ENCODE measurements around the gene S100A7.
"Not testable (repeated sequence)": the region's sequence is repeated elsewhere in the genome, so short reads cannot be mapped to it uniquely, and the experiment has no call there.

Gene S100A7

DNA sequence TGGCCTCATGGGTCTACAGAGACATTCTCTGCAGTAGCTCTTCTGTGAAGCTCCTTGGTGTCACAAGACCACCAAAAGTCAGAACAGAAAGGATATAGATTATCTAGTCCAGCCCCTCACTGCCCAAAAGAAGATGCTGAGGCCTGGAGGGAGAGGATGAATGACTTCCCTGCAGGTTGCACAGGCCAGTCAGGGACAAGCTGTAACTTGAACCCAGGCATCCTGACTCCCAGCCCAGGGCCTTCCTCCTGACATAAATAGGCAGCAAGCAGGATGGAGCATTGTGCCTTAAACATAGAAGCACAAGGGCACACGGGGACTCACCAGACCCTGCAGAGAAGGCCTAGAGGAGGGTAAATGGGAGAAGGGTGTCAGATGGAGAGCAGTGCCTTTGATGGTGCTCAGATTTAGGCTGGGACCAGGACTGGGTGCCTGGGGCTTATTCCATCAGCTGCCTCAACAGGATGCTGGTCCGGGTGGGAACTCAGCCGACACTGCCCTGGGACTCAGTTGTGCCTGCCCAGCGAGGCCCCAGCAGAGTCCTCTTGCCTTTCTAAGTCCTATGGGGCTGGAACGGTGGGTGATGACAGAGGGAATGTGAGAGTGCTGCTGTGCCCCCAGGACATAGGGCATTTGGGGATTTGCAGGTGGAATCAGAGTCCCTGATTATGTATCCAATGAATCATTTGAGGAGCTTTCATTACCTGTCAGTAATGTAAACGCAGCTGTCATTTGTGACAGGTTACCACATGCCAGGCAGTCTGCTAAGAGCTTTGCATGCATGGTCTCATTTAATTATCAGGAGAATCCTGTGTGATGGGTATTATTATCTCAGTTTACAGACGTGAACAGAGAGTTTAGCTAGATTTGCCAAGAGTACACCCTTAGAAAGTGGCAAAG, 30.9 kb downstream of the S100A7 start:
- peak; percentile 80 for DNase-seq

DNA sequence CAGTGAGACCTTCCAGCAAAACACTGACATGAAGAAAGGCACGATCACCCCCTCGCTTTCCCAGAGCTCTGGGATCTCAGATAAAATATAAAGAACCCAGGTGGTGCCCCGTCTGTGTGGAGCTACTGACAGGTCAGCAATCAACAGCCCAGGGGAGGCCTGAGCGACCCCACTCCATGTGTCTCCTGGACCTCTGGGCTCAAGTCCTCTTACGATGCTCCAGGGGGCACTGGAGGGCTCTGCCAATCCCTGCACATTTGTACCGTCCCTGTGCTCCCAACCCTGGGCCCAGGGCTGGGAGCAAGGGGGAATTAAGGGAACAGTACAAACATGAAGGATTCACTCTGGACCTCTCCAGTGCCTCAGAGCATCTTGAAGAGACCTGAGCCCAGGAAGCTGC, 31.7 kb downstream of the S100A7 start:
- DNase-seq = no peak

DNA sequence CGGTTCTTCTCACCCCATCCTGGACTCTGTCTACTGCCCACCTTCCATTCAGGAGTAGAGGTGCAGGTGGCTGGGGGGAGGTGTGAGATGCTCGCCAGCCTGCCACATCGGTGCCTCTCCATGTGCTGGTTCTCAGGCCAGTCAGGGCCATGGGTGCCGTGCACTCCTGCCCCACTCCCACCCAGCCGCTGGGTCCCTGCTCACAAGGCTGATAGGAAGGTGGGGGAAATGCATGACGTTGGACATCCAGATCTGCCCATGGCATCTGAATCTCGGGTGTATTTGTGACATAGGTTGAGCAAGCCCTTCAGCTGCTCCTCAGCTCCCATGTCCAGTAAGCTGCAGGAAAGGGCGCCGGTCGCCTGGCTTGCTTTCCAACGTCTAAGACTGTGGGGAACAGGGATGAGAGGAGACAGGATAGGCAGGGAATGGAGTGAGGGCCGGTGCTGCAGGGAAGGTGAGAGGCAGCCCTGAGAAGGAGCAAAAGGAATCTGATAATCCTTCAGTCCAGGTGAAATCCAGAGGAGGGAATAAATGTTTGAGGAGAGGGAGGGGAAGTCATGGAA, 32.3 kb downstream of the S100A7 start:
- no peak for DNase-seq

DNA sequence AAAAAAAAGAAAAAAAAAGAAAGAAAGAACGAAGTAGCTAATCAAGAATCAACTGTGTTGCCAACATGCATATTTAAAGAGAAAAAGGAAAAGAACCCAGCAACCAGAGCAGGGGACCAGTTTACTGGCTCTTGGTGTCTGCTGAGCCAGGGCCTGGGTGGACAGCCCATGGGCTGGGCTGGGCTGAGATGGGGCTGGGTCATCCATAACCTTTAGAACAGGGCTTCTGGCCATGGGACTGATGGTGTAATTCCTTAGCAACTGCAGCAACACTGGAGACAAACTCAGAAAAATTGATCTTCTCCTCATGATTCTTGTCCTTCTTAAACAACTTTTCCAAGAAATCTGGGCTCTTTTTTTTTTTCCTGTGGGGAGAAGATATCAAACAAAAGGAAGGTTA, 33.6 kb downstream of the S100A7 start:
- no peak for DNase-seq

DNA sequence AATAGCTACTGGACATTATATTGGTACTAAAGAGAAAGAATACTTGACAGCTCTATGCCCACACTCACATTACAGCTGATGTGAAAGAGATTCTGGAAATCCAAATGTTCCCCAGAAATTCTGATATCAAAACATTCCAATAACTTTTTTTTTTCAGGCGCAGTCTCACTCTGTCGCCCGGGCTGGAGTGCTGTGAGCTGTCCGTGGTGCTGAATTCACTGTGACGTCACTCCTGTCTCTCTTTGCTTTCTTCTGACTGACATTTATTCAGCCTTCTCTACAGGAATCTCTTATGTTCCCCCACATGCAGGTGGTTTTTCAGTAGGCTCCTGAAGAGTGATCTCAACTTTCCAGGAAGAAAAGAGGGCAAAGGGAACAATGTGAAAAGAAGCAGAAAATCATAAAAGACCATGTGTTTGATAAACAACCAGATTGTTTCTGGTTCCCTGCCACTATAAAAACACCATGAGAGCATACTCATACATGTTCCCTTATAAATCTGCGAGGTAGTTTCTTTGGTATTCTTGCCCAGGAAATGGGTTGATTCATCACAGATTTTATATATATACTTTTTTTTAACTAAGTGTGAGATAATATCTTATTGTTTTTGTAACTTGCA, 37.9 kb downstream of the S100A7 start:
- no peak for DNase-seq

DNA sequence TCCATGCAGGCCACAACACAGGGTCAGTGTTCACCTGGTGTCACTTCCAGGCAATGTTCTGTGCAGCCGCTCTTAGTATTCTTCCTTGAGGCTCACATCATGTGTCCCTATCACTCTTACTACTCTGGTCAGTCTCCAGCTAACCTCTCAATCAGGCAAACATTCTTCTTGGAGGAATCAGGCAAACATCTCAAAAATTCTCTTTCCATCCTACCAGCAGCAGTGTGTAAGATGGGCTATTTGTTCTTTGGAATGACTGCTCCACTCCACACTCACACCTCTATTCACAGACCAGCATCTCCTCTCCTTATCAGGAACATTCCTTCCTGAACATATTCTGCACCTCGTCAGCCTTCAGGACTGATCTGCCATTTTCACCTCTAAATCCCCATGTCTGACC, 40.1 kb downstream of the S100A7 start:
- DNase-seq = no peak

DNA sequence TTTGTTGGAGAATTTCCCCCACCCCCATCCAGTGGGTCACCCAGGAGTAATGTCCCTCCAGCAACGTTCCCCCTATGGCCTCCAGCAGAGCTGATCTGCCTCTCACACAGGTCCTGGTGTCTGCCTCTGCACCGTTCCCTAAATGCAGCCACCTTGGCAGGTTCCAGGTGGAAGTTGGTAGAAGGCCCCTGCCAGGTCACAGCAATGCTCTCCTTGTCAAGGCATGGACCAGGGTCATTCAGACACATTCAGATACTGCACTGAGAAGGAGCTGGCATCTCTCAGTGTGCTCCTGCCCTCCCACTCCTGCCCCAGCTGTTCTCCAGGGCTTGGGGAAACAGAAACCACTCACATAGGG, 41.0 kb downstream of the S100A7 start:
- DNase-seq = not testable (repeated sequence)

DNA sequence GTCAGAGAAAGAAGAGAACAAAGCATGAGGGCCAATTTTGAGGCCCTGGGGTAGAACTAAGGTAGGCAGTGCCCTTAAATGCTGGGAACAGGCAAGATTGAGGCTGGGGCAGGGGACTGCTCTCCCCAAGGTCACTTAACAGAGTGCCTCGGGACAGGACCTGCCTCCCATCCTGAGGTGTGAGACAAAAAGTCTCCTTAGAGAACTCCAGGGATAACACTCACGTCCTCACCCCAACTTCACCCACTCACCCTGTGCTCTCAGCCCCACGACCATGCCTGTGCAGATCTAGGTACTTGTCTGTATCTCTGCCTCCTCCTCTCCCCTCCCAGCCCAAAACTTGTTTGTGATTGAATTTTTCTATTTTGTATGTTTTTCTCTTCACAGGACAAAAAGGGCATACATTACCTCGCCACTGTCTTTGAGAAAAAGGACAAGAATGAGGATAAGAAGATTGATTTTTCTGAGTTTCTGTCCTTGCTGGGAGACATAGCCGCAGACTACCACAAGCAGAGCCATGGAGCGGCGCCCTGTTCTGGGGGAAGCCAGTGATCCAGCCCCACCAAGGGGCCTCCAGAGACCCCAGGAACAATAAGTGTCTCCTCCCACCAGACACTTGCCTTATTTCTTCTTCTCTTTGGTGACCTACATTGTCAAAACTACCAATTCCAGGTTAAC, 41.6 kb downstream of the S100A7 start:
- DNase-seq = not testable (repeated sequence)

DNA sequence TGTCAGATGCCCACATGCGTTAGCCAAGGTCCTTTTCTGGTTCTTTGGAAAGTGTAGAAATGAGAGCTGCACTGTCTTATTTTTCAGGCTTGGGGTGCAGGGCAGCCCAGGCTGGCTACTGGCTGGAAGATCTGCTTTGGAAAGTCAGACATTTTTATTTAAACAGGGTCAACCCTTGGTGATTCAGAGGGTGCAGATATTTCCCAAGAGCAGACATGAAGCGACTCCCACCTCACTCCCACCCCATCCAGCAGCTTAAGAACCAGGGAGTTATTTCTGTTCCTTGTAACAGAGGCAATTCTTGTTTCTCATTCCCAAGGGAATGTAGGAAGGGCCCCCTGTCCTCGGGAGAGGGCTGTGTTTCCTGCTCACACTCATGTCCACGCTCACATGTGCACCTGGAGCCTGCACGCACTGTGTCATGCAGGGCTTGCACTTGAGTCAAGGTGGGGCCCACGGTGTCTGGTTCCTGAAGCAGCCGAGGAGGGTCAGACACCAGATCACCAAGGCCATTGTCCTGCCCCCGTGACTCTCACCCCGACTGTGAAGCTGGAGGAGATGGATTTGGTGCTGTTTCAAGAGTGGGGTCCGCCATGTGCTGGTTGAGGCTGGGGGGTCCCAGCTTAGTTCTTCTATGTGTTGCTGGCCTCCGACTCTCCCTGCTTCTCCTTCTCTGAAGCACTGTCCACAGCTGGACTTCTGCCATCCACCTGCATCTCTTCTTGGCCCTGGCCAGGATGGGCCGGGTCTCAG, 43.1 kb downstream of the S100A7 start:
- no peak for DNase-seq

DNA sequence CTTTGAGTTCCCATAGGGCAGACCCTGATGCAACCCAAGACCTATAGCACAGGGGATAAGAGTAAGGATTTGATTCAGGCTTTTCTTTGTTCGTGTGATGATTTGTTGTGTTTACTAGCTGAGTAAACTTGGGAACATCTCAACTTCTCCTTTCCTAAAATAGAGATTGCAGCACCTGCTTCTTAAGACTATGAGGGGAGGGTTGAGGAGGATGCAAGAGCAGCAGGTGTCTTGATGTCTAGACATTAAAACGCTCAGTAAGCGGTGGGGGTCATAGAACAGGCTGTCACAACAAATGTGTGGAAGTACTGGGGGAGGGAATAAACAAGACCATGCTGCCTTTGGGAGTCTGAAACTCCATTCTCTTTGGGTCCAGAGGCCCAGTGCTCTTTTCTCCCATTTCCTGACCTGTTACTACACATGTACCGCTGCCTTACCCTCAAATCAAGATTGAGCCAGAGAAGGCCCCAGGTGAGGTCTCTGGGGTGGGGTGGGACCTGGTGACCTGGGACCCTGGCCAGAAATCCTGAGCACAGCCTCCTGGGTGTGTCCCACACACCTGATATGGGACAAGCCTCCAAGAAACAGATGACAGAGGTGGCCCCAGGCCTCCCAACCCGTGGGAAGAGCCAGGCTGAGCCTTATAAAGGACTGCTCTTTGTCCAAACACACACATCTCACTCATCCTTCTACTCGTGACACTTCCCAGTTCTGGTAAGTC, 44.4 kb downstream of the S100A7 start, which contains the start of gene S100A7A:
TSS of gene S100A7A (plus strand) at position 671 of the 721 bp plus-strand sequence. CDS start 1,563 bp downstream, outside the sequence.
- DNase-seq = no peak

DNA sequence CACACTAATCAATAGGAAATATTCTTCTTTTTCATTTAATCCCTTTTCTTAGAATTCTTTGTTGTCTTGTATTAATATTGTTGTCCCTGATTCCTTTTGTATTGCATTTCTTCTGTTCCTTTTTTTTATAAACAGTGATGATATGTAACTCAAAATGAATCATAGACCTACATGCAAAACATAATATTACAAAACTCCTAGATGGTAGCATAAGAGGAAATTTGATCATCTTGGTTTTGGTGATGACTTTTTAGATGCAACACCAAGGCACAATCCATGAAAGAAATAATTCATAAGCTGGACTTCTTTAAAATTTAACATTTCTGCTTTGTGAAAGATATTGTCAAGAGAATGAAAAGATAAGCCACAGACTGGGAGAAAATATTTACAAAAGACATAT, 46.5 kb downstream of the S100A7 start:
- DNase-seq = not testable (repeated sequence)
